A549 treated with Hydrocortisone at 1 μM for 4 hours (cell line): ENCODE measurements around the gene GASK1A. TPM values are rescaled to one million over a fixed set of nuclear protein-coding genes. Genes with fewer than 3 reads are reported as not detected.

Experiments used
- total RNA-seq: library from RNA; stranded (reverse); fragments of 200-300 nt; extraction: Qiagen RNA extraction; gene quantifications from 5 replicates; pipeline ENCODE4 v1.2.3, GENCODE V29; 2022

GASK1A gene
- total RNA-seq, result not detected in 5 replicates

DNA sequence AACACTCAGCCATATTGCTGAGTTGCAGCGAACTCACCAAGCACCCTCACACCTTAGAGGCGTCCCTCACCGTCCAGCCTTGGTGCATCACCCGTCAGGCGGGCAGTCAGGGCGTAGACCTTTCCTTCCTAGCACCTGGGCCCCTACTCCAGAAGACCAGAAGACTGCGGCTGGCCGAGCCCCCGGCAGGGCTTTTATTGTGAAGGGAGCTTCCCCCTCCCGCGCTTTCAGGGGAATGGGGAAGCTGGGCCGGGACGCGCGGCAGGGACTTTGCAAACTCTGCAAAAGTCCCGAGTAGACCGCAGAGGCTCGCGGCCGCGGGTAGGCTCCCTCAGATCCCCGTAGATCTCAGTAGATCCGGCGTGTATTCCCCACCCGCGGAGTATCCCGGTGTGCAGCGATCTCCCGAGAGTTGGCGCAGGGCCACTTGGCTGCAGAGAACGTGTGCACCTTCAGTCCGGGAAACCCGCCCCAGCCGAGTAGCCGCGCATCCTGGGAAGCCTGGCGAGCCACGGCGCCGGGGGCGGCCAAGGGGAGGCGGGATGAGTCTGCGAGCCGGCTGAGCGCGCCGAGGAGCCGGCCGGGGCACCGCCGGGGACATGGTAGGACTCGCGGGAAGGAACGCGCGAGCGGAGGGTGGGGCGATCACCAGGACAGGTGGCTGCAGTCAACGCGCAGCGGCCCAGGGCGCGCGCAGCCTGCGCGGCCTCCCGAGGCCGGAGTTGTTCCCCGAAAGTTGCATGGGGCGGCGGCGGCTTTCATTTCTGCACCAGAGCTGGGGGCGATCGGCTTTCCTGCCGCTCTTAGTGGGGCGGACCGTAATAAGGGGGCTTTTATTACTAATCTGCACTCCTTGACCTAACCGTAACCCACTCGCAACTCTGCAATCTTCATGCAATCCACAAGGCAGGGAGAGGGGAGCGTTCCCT is at the start of gene GASK1A:
GASK1A (plus strand) TSS at position 268 of the 929 bp plus-strand sequence; CDS start at position 600, 332 bp downstream.

DNA sequence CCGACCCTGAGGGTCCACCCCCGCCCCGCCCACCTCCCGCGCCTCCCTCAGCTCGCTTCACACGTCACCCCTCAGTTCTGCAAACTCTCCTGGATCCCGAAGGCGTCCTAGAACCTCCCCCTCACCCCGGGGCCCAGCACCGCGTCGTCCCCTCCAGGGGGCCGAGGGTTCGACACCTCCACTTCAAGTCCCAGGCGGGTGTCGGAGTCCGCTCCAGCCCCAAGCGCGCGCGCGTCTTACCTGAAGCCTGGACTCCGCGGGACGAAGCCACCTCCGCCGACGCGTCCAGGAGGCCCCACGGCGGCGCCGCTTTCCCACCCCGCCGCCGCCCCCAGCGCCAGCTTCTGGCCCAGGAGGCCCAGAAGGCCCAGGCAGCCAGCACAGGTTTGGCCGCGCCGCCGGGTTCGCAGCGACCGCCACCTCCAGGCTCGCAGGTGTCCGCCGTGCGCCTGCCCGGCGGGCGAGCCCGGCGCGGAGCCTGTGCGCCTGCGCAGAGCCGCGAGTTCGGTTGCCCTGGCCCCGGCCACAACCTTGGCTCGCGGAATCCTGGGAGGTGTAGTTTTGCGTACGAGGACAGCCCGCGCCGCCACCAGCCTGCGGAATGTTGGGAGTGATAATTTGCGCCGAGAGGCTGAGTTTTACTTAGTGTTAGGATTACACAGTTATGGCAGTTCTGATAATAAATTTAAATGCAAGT is 126.6 kb downstream of the GASK1A start, which contains the start of gene POMGNT2:
POMGNT2 (minus strand) TSS at position 484 of the 697 bp plus-strand sequence. CDS start 24,648 bp downstream, outside the sequence.

Other genes starting within 250 kb of the GASK1A start
- gene CCDC13, start 206.1 kb upstream of the GASK1A start, total RNA-seq, result 0.30 to 0.54 TPM (median 0.35 TPM) in 5 replicates
- 67.3 to 97.6 TPM (median 74.1 TPM) in 5 replicates for gene HIGD1A, start 174.8 kb upstream of the GASK1A start, total RNA-seq
- gene ACKR2, start 169.9 kb upstream of the GASK1A start, total RNA-seq, result 0.12 to 0.14 TPM (median 0.13 TPM) in 3 of 5 replicates, not detected in the others
- gene CYP8B1, start 103.4 kb upstream of the GASK1A start, total RNA-seq, result not detected in 5 replicates
- not detected in 5 replicates for gene ZNF662, start 73.2 kb upstream of the GASK1A start, total RNA-seq
- gene POMGNT2, start 126.8 kb downstream of the GASK1A start, total RNA-seq, result 6.8 to 8.8 TPM (median 7.7 TPM) in 5 replicates